BLaER1 (cell line): ENCODE measurements around the gene GTF3C4.
"Not testable (repeated sequence)": the region's sequence is repeated elsewhere in the genome, so short reads cannot be mapped to it uniquely, and the experiment has no call there.

Experiments used
- H3K27ac ChIP-seq: shearing (Covaris generic); formaldehyde crosslinking; 2 replicates; pipeline ENCODE4 v1.8.1; 2022
- H3K27me3 ChIP-seq: shearing (Covaris generic); formaldehyde crosslinking; 2 replicates; pipeline ENCODE4 v1.8.1; 2022
- H3K36me3 ChIP-seq: shearing (Covaris generic); formaldehyde crosslinking; 2 replicates; pipeline ENCODE4 v1.8.1; 2022
- H3K4me1 ChIP-seq: shearing (Covaris generic); formaldehyde crosslinking; 2 replicates; pipeline ENCODE4 v1.8.1; 2022
- H3K4me2 ChIP-seq: shearing (Covaris generic); formaldehyde crosslinking; 2 replicates; pipeline ENCODE4 v1.8.1; 2022
- H3K4me3 ChIP-seq: shearing (Covaris generic); formaldehyde crosslinking; 2 replicates; pipeline ENCODE4 v1.8.1; 2022
- H3K9ac ChIP-seq: shearing (Covaris generic); formaldehyde crosslinking; 2 replicates; pipeline ENCODE4 v1.8.1; 2022
- H3K9me3 ChIP-seq: shearing (Covaris generic); formaldehyde crosslinking; 2 replicates; pipeline ENCODE4 v1.8.1; 2022
- H4K20me1 ChIP-seq: shearing (Covaris generic); formaldehyde crosslinking; 2 replicates; pipeline ENCODE4 v1.8.1; 2022
- Cebpa-rat ChIP-seq: shearing (Covaris generic); IDR thresholded peaks from 2 replicates; pipeline ENCODE4 v1.8.1; 2022

The GTF3C4 gene

DNA sequence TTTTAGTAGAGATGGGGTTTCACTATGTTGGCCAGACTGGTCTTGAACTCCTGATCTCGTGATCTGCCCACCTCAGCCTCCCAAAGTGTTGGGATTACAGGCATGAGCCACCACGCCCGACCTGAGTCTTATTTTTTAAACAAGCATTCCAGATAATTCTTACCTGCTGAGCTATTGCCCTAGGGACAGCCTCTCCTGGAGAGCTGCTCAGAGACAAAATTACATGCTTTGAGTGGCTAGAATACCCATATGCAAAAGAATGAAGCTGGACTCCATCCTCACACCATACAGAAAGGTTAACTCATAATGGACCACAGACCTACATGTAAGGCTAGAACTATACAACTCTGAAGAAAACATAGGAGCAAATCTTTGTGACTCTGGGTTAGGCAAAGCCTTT lies 41.6 kb downstream of the GTF3C4 start:
- Histone ChIP-seq H3K4me1 (no peaks in the 10 kb centered on the region), H3K27me3 (no peaks in the 10 kb centered on the region), H3K9ac (no peak overlapping the region), H3K4me3 (no peak overlapping the region), H3K9me3 (no peaks in the 10 kb centered on the region), H3K4me2 (no peak overlapping the region), H3K36me3 (no peaks in the 10 kb centered on the region), H4K20me1 (no peaks in the 10 kb centered on the region), H3K27ac (no peak overlapping the region)
- TF ChIP-seq Cebpa-rat: no peak

DNA sequence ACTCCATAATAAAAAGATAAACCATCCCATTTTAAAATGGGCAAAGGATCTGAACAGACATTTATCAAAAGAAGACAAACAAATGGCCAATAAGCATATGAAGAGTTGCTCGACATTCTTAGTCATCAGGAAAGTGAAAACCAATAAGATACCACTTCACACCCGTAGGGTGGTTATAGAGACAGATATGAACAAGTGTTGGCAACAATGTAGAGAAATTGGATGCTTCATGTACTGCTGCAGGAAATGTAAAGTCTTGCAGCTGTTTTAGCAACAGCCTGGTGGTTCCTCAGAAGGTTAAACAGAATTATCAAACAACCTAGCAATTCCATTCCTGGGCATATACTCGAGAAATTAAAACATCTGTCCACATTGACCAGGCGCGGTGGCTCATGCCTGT lies 42.5 kb downstream of the GTF3C4 start:
- Histone ChIP-seq H4K20me1 (no peaks in the 10 kb centered on the region), H3K9me3 (no peaks in the 10 kb centered on the region), H3K4me2 (no peak overlapping the region), H3K27ac (no peak overlapping the region), H3K36me3 (no peaks in the 10 kb centered on the region), H3K9ac (no peak overlapping the region), H3K4me1 (no peaks in the 10 kb centered on the region), H3K4me3 (no peak overlapping the region), H3K27me3 (no peaks in the 10 kb centered on the region)
- no peak for TF ChIP-seq Cebpa-rat

GRCh38 chr9:132716007-132716406 lies 45.7 kb downstream of the GTF3C4 start:
- Histone ChIP-seq H3K9me3 (no peaks in the 10 kb centered on the region), H3K27ac (no peak overlapping the region), H3K4me2 (no peak overlapping the region), H3K36me3 (no peaks in the 10 kb centered on the region), H3K4me3 (no peak overlapping the region), H3K4me1 (0 out of 2 replicates have a peak, but pooled peaks cover 6% of the 10 kb centered on the region), H4K20me1 (no peaks in the 10 kb centered on the region), H3K27me3 (no peaks in the 10 kb centered on the region), H3K9ac (no peak overlapping the region)
- TF ChIP-seq Cebpa-rat: no peak

GRCh38 chr9:132717326-132717945 lies 47.2 kb downstream of the GTF3C4 start:
- no peaks in the 10 kb centered on the region for H3K36me3 ChIP-seq
- H3K9ac ChIP-seq: no peak overlapping the region
- H3K4me2 ChIP-seq: no peak overlapping the region
- H3K4me1 ChIP-seq: 0 out of 2 replicates have a peak, but pooled peaks cover 6% of the 10 kb centered on the region
- no peaks in the 10 kb centered on the region for H4K20me1 ChIP-seq
- no peaks in the 10 kb centered on the region for H3K9me3 ChIP-seq
- H3K4me3 ChIP-seq: no peak overlapping the region
- no peak overlapping the region for H3K27ac ChIP-seq
- H3K27me3 ChIP-seq: no peaks in the 10 kb centered on the region
- no peak for TF ChIP-seq Cebpa-rat

GRCh38 chr9:132718381-132718928 lies 48.2 kb downstream of the GTF3C4 start:
- H3K4me3 ChIP-seq, H3K27me3 ChIP-seq, H3K27ac ChIP-seq, H3K9ac ChIP-seq, H3K36me3 ChIP-seq, H3K4me1 ChIP-seq, H4K20me1 ChIP-seq, H3K9me3 ChIP-seq: not testable (repeated sequence)
- H3K4me2 ChIP-seq: peak overlapping the region; percentile 22; the same call in 1 of the 2 replicates

DNA sequence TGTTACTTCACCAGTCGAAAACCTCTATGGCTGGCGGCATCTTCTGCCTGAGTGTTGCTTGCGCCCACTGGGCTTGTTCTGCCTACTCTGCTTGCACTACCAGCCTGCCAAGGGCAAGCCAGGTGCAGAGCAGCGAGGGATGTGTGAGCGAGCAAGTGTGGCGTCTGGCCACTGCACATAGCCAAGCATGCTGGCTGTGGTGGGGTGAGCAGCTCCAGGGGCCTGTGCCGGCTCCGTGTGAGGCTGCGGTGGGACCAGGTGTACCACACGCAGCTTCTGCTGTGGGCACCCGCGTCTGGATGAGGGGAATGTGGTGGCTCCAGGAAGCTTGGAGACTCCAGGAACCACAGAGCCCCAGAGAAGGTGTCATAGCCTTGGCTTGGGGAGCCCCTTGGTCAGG lies 51.4 kb downstream of the GTF3C4 start:
- no peak for TF ChIP-seq Cebpa-rat
- H3K4me1 ChIP-seq: 0 out of 2 replicates have a peak, but pooled peaks cover 6% of the 10 kb centered on the region
- no peaks in the 10 kb centered on the region for H3K9me3 ChIP-seq
- no peaks in the 10 kb centered on the region for H3K27me3 ChIP-seq
- no peak overlapping the region for H3K27ac ChIP-seq
- no peak overlapping the region for H3K9ac ChIP-seq
- H3K36me3 ChIP-seq: no peaks in the 10 kb centered on the region
- no peak overlapping the region for H3K4me3 ChIP-seq
- no peaks in the 10 kb centered on the region for H4K20me1 ChIP-seq
- H3K4me2 ChIP-seq: no peak overlapping the region

DNA sequence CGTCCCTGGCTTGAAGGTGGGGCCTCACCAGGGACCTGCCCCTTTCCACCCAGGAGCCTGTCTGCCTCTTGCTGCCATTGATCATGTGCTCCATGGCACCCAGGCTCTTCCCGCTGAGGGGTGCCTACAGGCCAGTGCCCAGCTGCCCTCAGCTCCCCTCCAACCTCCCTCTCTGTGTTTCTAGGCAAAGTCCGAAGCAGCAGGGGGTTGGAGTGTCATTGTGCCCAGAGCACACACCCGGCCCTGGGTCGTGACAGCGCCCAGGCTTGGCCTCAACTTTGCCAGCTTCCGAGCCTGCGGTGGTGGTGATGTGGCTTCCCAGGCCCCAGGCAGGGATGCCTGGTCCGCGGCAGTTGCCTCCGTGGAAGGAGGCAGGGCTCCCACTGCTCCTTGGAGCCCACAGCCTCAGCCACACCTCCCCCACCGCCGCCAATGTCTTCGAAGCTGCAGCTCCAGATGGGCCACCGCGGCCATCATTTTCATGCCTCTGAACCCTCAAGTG lies 52.4 kb downstream of the GTF3C4 start:
- H3K4me2 ChIP-seq: no peak overlapping the region
- no peak overlapping the region for H3K4me3 ChIP-seq
- H3K27ac ChIP-seq: no peak overlapping the region
- no peak overlapping the region for H3K9ac ChIP-seq
- H3K9me3 ChIP-seq: no peaks in the 10 kb centered on the region
- TF ChIP-seq Cebpa-rat: no peak
- no peaks in the 10 kb centered on the region for H3K27me3 ChIP-seq
- H3K36me3 ChIP-seq: no peaks in the 10 kb centered on the region
- 0 out of 2 replicates have a peak, but pooled peaks cover 6% of the 10 kb centered on the region for H3K4me1 ChIP-seq
- no peaks in the 10 kb centered on the region for H4K20me1 ChIP-seq

- no peak for TF ChIP-seq Cebpa-rat
These were observed 53.5 kb downstream of the GTF3C4 start for GRCh38 chr9:132723809-132724208.

GRCh38 chr9:132725306-132725705 lies 55.0 kb downstream of the GTF3C4 start:
- H3K4me1 ChIP-seq: peaks cover 19% of the 10 kb centered on the region
- H3K9me3 ChIP-seq: no peaks in the 10 kb centered on the region
- no peak overlapping the region for H3K9ac ChIP-seq
- no peak for TF ChIP-seq Cebpa-rat
- no peak overlapping the region for H3K4me3 ChIP-seq
- no peaks in the 10 kb centered on the region for H3K27me3 ChIP-seq
- no peak overlapping the region for H3K4me2 ChIP-seq
- no peaks in the 10 kb centered on the region for H4K20me1 ChIP-seq
- H3K36me3 ChIP-seq: no peaks in the 10 kb centered on the region
- no peak overlapping the region for H3K27ac ChIP-seq

More at GRCh38 chr9:132723809-132724208, 53.5 kb downstream of the GTF3C4 start:
- Histone ChIP-seq H3K9ac (no peak overlapping the region), H3K4me3 (no peak overlapping the region), H3K27me3 (no peaks in the 10 kb centered on the region), H3K4me1 (peaks cover 6% of the 10 kb centered on the region), H3K36me3 (no peaks in the 10 kb centered on the region), H3K27ac (no peak overlapping the region), H3K4me2 (no peak overlapping the region), H4K20me1 (no peaks in the 10 kb centered on the region), H3K9me3 (no peaks in the 10 kb centered on the region)

DNA sequence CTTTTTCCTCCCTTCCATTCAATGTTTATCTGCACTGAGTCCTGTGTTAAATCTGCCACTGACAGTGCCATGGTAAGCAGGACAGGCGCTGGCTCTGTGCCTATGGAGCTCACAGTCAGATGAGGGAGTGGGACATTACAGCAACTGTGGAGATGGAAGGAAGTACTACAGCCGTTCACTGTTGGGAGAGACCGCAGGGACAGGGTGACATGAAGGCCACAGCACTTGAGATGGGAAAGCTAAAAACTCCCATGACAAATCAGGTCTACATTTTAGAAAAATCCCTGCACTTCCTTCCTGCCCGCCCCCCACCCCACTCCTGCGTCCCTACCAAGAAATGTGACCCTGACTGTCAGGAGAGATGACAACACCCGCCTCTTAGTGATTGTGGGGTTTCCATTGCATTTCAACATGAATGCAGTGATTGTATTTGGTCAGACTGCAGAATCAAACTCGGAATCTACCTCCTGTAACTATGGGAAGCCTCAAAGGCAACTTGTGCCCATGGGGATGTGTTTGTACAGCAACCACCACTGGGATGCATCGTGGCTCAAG lies 56.4 kb downstream of the GTF3C4 start:
- no peaks in the 10 kb centered on the region for H4K20me1 ChIP-seq
- H3K9me3 ChIP-seq: no peaks in the 10 kb centered on the region
- no peaks in the 10 kb centered on the region for H3K27me3 ChIP-seq
- H3K9ac ChIP-seq: no peak overlapping the region
- no peak overlapping the region for H3K27ac ChIP-seq
- H3K36me3 ChIP-seq: no peaks in the 10 kb centered on the region
- TF ChIP-seq Cebpa-rat: no peak
- H3K4me2 ChIP-seq: no peak overlapping the region
- peaks cover 33% of the 10 kb centered on the region for H3K4me1 ChIP-seq
- H3K4me3 ChIP-seq: no peak overlapping the region
